NCI-H524 (cell line): Measurements from ENCODE around the gene SIGLEC15.
"Not testable (repeated sequence)": the region's sequence is repeated elsewhere in the genome, so short reads cannot be mapped to it uniquely, and the experiment has no call there.

ENCODE experiments used
- DNase-seq, 2 experiments: peaks; one replicate each; lab custom pipeline; 2025; lab: John Stamatoyannopoulos, UW

Gene SIGLEC15, protein sequence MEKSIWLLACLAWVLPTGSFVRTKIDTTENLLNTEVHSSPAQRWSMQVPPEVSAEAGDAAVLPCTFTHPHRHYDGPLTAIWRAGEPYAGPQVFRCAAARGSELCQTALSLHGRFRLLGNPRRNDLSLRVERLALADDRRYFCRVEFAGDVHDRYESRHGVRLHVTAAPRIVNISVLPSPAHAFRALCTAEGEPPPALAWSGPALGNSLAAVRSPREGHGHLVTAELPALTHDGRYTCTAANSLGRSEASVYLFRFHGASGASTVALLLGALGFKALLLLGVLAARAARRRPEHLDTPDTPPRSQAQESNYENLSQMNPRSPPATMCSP

DNA sequence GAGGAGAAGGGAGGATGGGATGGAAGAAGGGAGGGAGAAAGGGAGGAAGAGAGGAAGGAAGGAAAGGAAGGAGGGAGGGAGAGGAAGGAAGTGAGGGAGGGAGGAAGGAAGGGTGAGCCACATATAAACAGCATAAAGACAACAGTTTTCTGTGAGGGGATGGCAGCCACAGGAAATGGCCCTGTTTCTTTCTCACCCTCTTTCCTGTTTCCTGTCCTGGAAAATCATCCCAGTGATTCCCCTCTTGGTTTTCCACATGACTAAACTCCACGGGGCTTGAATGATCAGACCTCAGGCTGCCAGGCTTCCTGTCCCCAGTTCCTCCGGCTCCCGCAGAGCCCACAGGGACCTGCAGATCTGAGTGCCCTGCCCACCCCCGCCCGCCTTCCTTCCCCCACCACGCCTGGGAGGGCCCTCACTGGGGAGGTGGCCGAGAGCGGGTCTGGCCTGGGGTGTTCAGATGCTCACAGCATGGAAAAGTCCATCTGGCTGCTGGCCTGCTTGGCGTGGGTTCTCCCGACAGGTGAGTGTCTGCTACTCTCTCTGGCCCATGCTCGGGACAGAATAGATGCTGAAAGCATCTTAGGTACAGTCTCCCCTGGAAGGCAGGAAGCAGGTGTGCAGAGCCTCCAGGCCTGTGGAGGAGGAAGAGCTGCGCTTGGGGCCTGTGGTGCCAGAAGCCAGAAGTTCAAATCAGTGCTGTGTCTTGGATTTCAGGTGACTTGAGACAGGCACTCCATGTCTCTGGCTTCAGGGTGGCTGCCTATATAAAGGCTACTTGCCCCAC, at the start of gene SIGLEC15:
Gene SIGLEC15, plus strand, starts transcription at position 418 of the 787 bp plus-strand sequence. Its CDS starts 54 bp downstream, at position 472.
- no peak for DNase-seq

DNA sequence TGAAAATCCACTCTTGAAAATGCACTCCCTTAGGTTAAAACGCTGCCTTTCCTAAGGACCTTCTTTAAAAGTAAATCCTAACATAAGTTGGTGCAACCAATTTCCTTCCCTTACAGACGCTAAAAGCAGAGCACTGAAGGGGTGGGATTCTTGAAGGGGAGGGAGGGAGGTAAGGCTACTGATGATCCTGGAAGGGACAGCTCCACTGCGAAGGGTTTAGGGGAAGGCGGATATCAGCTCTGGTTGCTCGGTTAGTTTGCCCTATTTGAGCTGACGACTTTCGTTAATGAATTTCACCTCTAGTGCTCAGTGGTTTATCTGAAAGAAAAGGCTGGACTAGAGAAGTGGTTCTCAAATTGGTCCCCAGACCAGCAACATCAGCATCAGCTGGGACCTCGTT, 49.7 kb upstream of the SIGLEC15 start:
- DNase-seq = no peak

DNA sequence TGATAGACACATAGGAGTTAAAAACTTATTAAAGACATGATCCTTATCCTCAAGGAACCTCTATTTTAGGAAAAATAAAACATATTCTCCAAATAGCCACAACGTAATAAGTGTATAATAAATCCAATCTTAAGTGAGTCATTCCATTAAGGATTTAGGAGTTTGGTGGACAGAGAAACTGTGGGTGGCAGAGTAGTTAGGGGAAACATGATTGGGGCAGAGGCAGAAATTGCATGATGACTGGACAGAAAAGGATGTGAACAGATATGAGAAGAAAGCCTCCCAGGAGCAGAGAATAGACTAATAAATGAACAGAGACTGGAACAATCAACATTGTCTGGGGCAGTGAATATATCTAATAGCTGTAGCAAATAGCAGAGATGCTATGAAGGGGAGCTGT, 48.1 kb upstream of the SIGLEC15 start:
- no peak for DNase-seq

DNA sequence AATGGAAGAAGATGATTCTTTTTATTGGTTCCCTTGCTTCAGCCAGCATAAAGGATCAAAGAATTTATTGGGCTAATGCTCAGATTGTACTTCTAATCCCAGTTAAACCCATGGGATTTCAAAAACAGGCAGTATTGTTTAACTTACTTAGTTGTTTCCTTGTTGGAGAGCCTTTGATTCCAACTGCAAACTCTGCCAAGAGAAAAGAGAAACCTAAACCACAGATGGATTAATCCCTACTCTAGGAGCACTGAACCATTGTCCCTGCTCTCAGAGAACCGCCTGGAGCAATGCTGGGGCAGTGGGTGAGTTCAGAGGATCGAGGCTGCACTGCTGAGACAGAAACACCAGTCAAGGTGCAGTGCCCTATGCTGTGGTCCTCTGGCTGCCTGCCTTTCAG, 44.9 kb upstream of the SIGLEC15 start:
- DNase-seq = no peak

DNA sequence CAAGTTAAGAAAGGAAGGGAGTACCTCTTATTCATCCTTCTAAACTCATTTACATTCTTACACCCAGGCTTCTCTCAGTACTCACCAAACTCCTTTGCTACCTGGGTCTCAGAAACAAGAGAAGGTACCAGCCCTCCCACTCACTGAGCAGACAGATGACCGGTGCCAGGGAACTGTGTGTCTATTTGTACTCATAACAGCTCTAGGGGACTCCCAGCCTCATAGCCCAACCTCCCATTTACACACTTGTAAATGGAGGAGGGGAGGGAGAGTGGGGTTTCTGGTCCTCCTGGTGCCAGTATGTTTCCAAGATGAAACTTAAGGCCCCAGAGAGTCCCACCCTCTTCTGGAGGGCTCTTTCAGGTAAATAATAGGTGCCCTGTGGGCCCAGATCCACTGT, 42.8 kb upstream of the SIGLEC15 start:
- no peak for DNase-seq

DNA sequence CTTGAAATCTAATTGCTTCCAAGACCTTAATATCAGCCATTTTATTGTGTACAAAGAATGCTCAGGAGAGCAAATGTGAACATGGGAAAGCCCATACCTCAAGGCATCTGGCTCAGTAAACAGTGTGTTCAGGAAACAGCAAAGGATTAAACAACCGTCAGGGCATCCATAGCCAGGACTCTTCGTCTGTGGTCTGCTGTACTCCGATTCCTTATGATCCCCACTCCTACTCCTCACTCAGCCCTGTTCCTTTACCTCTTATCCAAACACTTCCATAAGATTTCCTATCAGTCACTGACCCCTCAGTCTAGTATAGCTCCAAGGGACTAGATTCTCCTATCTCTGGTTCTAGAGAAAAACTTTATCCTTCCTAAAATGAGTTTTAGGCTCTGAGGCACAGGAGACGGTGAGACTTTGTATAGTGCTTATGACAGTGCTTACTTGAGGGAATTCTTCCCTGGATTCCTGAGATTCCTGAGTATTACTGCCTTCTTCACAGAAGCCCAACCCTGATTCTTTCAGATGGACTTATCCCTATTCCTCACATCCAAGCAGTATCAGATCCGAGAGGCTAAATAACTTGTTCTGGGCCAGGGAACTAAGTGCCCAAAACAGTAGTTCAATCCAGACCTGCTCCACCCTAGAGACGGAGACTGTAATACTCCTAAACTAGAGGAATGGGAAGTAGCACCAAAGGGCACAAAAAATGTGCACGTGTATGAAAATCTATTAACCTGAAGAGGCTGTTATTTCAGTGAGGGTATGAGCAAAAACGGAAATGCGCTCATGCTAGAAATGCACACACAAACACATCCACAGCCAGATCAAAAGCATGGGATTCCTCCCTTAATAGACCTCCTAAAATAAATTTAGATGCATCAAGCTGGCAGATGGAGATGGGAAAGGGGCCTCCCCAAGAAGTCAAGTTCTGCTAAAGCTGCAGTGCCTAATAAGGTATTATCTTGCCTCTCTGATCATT, 42.1 kb upstream of the SIGLEC15 start:
- no peak for DNase-seq

DNA sequence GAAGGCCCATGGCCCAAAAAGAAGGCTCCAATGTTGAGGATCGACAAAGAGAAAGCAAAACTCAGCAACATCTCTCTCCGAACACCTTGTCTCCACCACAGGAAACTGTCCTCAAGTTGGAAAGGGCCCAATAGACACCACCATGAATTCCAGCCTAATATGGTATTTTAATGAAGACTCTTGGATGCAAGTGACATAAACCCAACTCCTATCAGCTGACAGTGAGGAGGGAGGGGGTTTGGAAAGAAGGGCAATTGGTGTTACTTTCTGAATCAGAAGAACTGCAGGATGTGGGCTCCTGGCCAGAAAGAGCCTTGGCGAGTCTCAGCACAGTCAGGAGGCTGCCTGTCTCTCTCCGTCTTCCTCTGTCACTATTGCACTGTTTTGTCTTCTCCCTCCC, 40.3 kb upstream of the SIGLEC15 start:
- no peak for DNase-seq

DNA sequence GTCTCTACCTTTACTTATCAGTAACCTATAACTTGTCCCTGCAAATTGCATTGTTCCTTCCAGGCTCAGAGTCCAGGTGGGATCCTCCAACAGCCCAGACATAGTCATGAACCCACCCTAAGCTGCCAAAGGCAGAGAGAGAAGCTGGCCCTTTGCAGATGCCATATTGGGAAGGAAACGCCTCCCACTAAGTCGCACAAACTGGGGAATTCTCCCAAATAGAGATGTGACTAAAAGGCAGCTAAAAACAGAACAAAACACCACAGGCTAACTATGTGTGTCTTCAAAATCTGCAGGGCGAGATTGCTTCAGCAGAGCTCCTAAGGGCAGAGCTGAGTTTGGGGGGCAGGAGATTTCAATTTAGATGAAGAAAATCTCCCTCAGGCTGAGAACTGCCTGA, 38.5 kb upstream of the SIGLEC15 start:
- DNase-seq = no peak

DNA sequence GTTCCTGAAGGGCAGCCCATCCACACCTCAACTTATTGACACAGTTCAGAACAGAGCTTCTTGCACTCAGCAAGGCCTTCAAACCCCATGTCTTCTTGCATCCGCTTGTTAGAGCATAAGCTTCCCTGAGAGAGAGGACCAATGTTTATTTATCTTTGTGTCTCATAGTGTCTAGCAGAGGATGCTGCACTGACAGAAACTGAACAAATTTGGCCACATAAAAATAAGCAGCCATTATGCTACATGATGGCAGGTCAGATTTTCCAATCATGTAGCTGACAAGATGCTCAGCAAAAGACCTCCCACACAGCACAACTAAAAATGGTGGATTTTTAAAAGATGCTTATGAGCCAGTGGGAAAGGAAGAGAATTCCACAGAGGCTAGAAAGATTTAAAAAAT, 38.1 kb upstream of the SIGLEC15 start:
- DNase-seq = no peak

DNA sequence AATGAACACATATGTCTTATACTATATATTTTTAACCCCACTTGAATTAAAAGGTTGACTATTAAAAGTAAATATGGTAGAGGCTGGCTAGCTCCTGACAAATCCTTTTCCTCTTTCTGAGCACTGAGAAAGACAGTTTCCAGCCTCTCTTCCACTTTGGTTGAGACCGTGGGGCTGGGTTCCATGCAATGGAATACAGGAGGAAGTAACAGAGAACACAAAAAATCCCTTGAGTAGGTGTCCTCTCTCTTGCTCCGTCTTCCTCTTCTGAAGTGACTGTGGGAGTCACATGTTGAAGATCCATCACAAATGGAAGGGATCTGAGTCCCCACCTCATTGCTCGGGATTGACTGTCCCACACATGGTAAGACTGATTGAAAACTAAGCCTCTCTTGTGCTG, 36.6 kb upstream of the SIGLEC15 start:
- DNase-seq = no peak

DNA sequence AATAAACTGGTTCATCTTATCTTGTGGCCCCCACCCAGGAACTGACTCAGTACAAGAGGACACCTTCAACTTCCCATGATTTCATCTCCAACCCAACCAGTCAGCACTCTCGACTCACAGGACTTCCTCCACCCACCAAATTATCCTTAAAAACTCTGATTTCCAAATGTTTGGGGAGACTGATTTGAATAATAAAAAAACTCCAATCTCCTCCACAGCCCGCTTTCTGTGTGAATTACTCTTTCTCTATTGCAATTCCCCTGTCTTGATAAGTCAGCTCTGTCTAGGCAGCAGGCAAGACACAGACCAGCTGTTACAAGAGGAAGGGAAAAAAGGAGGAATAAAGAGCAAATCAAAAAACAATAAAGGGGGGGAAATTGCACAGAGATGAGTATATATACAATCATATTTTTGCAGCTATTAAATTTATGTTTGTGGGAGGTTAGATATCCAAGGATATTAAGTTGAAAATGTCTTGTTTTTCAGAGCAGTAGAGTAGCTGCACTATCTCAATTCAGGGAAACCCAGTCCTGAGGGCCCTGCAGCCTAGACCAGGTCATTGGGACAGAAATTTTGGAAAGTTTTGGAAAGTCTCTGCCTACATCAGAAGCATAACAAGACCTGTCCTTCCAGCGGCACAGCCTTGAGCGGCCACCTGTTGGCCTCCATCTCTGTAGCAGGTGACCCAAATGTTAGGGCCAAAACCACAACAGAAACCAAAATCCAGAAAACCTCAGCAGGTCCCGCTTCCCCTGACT, 32.8 kb upstream of the SIGLEC15 start:
- DNase-seq = no peak

DNA sequence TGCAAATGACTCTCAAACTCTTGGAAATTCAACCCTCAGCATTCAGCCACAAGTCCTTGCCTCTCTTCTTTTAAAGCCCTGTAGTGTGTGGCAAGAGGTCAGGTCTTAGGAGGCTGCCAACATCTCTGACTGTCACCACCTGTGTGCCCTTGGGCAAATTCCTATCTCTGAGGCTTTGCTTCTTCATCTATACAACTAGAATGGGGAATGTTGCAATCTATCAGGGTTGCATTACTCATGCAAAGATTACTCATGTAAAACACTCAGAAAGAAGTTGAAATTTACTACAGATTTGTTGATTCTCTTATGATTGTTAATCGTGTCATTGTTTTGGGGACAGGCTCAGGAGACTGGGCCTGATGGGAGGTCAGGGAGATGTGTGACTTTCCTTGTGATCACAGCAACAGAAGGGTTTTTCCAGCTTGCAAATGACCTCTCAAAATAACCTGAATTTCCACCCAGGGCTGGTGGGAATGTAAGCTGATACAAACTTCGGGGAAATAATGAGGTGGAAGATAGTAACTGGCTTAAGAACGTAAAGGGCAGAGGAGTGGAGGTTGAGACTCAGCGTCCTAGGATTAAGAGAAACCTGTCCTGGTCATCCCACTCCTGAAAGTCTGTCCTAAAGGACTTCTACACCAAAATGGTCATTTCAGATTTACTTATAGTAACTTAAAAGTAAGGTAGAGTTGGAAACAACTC, 32.1 kb upstream of the SIGLEC15 start:
- DNase-seq = no peak

DNA sequence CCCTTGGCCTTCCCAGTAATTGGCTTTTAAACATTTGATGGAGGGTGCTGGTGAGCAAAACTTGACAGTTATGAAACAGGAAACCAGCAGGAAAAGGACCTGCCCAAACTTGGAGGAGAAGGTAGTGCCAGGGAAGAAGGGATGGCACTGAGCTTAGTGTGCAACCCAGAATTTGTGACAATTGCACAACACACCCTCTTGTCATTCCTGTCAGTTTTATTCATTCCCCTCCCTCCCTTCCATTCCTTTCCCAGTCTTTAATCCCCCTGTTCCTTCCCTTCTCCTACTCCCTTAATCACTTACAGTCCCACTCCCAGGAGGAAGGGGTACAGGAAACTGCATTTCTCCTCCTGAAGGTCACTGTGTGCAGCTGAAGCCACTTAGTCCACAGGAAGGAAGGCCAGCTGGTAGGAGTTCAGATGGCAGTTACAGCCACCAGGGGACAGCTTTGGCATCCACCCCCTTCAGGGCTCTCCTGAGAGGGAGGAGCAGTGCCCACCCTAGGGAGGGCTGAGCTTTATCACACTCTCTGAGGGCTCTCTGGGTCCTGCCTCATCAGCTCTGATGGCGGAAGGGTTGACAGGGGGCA, 24.0 kb upstream of the SIGLEC15 start:
- DNase-seq = no peak

DNA sequence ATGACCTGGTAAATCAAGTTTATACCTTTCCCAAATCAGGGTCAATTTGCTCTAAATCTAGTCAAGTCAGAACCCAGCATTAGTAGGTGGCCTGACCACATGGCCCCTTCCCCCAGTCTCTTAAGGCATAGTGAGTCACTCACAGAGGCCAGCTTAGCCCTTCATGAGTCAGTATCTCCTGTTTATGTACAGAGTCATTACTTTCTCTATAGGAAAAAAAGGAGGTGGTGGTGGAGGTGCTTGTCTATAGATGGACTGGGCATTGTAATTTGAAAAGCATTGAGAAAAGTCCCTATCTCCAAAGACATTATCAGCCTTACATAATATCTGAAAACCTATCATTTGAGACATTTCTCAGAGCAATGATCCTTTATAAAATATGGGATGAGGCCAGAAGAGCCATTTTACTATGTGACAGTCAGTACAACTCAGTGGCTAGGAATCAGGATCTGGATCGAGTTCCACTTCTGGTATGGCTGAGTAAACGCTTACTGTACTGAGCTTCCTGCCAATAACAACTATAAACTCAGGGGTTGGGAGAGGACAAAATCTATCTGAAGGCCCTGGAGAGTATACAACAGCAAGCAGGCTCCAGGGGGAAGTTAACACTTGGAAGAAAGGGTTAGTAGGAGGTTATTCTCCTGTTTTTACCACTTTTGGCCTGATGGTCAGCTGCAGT, 22.5 kb upstream of the SIGLEC15 start:
- no peak for DNase-seq

DNA sequence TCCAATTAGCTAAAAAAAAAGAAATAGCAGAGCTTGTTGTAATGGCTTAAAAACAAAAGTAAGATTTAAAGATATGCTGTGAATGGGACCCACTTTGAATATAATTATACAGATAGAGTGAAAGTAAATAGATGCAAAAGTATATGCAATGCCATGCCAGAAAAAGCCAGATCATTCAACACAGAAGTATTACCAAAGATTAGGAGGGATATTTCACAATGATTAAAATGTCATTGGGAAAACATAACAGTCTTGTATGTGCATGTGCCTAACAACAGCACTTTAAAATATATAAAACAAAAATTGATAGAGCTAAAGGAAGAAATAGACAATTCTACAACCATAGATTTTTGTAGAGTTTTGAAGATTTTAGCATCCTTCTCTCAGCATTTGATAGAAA, 19.9 kb upstream of the SIGLEC15 start:
- DNase-seq = no peak

DNA sequence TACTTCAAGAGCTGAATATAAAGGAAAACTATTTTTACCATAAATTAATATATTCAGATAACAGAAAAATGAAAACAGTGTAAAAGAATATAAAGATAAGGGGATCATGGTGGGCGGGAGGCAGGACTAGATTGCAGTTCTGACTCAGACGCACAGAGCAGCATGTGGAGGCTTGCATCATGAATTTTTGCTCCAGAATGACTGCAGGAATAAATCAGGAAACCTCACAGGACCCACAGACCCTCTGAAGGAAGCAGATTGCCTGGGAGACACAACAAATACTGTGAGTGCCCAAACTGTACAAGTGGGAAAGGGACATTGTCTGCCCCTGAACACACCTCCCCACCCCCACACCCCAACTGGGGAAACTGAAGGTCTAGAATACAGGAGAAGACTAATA, 19.2 kb upstream of the SIGLEC15 start:
- DNase-seq = no peak

DNA sequence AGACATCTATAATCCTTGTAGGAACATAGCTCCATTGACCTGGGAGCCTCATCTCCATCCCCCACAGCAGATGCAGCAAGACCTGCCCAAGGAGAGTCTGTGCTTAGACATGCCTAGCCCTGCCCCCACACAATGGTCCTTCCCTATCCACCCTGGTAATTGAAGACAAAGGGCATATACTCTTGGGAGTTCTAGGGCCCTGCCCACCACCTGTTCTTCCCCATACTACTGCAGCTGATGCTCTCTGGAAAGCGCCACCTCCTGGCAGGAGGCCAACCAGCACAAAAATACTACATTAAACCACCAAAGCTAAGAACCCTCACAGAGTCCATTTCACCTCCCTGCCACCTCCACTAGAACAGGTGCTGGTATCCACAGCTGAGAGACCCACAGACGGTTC, 18.3 kb upstream of the SIGLEC15 start:
- DNase-seq = peak; percentile 83 to 89

DNA sequence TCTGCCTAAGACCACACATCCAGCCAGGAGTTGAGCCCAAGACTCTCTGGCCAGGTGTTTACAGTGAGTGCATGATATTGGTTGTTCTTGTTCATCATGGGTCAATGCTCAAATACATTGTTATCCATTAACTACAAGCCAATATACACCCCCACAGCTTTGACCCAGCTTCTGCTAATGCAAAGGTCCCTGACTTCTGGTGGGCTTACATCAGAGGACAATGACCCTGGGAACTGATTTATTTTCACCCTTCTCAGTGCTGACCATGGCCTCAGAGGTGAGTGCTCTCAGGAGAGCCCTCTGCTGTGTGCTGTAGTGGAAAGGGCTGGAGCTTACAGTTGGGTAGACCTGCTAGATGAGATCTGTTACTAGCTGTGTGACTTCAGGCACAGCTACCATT, 10.7 kb upstream of the SIGLEC15 start:
- DNase-seq = not testable (repeated sequence)

DNA sequence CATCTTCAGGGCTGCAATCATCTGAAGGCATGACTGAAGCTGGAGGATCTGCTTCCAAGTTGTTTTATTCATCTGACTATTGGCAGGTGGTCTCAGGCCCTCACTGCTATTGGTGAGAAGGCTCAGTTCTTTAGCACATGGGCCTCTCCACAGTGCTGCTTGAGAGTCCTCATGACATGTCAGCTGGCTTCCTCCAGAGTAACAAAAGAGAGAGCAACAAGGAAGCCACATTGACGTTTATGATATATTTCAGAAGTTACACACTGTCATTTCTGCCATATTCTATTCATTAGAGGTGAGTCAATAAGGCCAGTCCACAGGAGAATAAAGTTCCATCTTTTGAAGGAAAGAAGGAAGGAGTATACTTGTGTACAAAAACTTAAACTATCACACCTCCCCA, 7.9 kb upstream of the SIGLEC15 start:
- DNase-seq = no peak

DNA sequence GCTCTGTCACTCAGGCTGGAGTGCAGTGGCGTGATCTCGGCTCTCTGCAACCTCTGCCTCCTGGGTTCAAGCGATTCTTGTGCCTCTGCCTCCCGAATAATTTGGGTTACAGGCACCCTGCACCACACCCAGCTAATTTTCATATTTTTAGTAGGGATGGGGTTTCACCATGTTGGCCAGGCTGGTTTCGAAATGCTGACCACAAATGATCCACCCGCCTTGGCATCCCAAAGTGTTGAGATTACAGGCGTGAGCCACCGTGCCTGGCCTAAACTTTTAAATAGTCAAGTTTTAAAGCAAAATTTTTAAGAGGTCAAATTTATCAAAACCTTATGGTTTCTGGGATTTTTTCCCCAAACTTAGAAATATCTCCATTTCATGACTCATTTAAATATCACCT, 6.7 kb upstream of the SIGLEC15 start:
- DNase-seq = not testable (repeated sequence)
